ENCODE data around the gene CTAGE8. TPM values are rescaled to one million over a fixed set of nuclear protein-coding genes. Genes with fewer than 3 reads are reported as not detected.
"Not testable (repeated sequence)": the region's sequence is repeated elsewhere in the genome, so short reads cannot be mapped to it uniquely, and the experiment has no call there.

Gene CTAGE8
- total RNA-seq, 1 donor = 1.4 TPM

GRCh38 chr7:144223675-144224074 is 45.4 kb downstream of the CTAGE8 start:
- not testable (repeated sequence) for H3K4me2 ChIP-seq (ENCODE audit: insufficient read depth, low read length); H3K27ac ChIP-seq (ENCODE audit: low read depth, low read length); H3K27me3 ChIP-seq (ENCODE audit: insufficient read depth, low read length)

GRCh38 chr7:144220531-144220930 is 48.6 kb downstream of the CTAGE8 start:
- not testable (repeated sequence) for H3K27me3 ChIP-seq (ENCODE audit: insufficient read depth, low read length); H3K4me2 ChIP-seq (ENCODE audit: insufficient read depth, low read length); H3K36me3 ChIP-seq (ENCODE audit: insufficient read depth, low read length); H4K20me1 ChIP-seq (ENCODE audit: insufficient read depth, low read length); H3K4me1 ChIP-seq (ENCODE audit: insufficient read depth, low read length); H2AFZ ChIP-seq (ENCODE audit: low read length); H3K27ac ChIP-seq (ENCODE audit: low read depth, low read length); H3K79me2 ChIP-seq (ENCODE audit: insufficient read depth, low read length); DNase-seq (ENCODE audit: insufficient read length, low spot score, missing footprints); H3K4me3 ChIP-seq (ENCODE audit: insufficient read depth, low read length); H3K9me3 ChIP-seq (ENCODE audit: low read depth, low read length)

More at GRCh38 chr7:144223675-144224074, 45.4 kb downstream of the CTAGE8 start:
- not testable (repeated sequence) for H2AFZ ChIP-seq (ENCODE audit: low read length); H3K9me3 ChIP-seq (ENCODE audit: low read depth, low read length); H3K79me2 ChIP-seq (ENCODE audit: insufficient read depth, low read length); DNase-seq (ENCODE audit: insufficient read length, low spot score, missing footprints); H4K20me1 ChIP-seq (ENCODE audit: insufficient read depth, low read length); H3K36me3 ChIP-seq (ENCODE audit: insufficient read depth, low read length); H3K4me1 ChIP-seq (ENCODE audit: insufficient read depth, low read length); H3K4me3 ChIP-seq (ENCODE audit: insufficient read depth, low read length)

GRCh38 chr7:144219149-144219548 is 49.9 kb downstream of the CTAGE8 start:
- not testable (repeated sequence) for H3K27me3 ChIP-seq (ENCODE audit: insufficient read depth, low read length); H3K4me2 ChIP-seq (ENCODE audit: insufficient read depth, low read length); H2AFZ ChIP-seq (ENCODE audit: low read length); H3K4me1 ChIP-seq (ENCODE audit: insufficient read depth, low read length); H3K4me3 ChIP-seq (ENCODE audit: insufficient read depth, low read length); H3K36me3 ChIP-seq (ENCODE audit: insufficient read depth, low read length); H3K27ac ChIP-seq (ENCODE audit: low read depth, low read length); H4K20me1 ChIP-seq (ENCODE audit: insufficient read depth, low read length); H3K9me3 ChIP-seq (ENCODE audit: low read depth, low read length); DNase-seq (ENCODE audit: insufficient read length, low spot score, missing footprints); H3K79me2 ChIP-seq (ENCODE audit: insufficient read depth, low read length)

- H4K20me1 ChIP-seq (ENCODE audit: insufficient read depth, low read length); H3K9me3 ChIP-seq (ENCODE audit: low read depth, low read length); H3K4me2 ChIP-seq (ENCODE audit: insufficient read depth, low read length); H3K36me3 ChIP-seq (ENCODE audit: insufficient read depth, low read length); H3K27me3 ChIP-seq (ENCODE audit: insufficient read depth, low read length); H2AFZ ChIP-seq (ENCODE audit: low read length); H3K4me3 ChIP-seq (ENCODE audit: insufficient read depth, low read length); H3K79me2 ChIP-seq (ENCODE audit: insufficient read depth, low read length); H3K4me1 ChIP-seq (ENCODE audit: insufficient read depth, low read length); H3K27ac ChIP-seq (ENCODE audit: low read depth, low read length); DNase-seq (ENCODE audit: insufficient read length, low spot score, missing footprints): not testable (repeated sequence)
Measured at GRCh38 chr7:144218581-144218980, 50.5 kb downstream of the CTAGE8 start.

GRCh38 chr7:144217200-144217599 is 51.9 kb downstream of the CTAGE8 start:
- not testable (repeated sequence) for H3K79me2 ChIP-seq (ENCODE audit: insufficient read depth, low read length); H4K20me1 ChIP-seq (ENCODE audit: insufficient read depth, low read length); H3K27me3 ChIP-seq (ENCODE audit: insufficient read depth, low read length); H3K4me1 ChIP-seq (ENCODE audit: insufficient read depth, low read length); DNase-seq (ENCODE audit: insufficient read length, low spot score, missing footprints); H3K36me3 ChIP-seq (ENCODE audit: insufficient read depth, low read length); H2AFZ ChIP-seq (ENCODE audit: low read length); H3K4me3 ChIP-seq (ENCODE audit: insufficient read depth, low read length); H3K27ac ChIP-seq (ENCODE audit: low read depth, low read length); H3K4me2 ChIP-seq (ENCODE audit: insufficient read depth, low read length); H3K9me3 ChIP-seq (ENCODE audit: low read depth, low read length)

Other genes with a start within 250 kb of the CTAGE8 start
- not detected in 2 replicates for gene OR2A5, start 220.3 kb downstream of the CTAGE8 start, total RNA-seq
- gene OR2A25, start 199.5 kb downstream of the CTAGE8 start, total RNA-seq = not detected in 2 replicates
- gene OR2A12, start 183.0 kb downstream of the CTAGE8 start, total RNA-seq = not detected in 2 replicates
- not detected in 2 replicates for gene OR2A2, start 159.7 kb downstream of the CTAGE8 start, total RNA-seq
- gene OR2A14, start 146.1 kb downstream of the CTAGE8 start, total RNA-seq = not detected in 2 replicates
- gene CTAGE4, start 85.8 kb downstream of the CTAGE8 start, total RNA-seq = 0.36 and 2.4 TPM in 2 replicates
- 2.4 and 3.6 TPM in 2 replicates for gene ARHGEF35, start 73.5 kb downstream of the CTAGE8 start, total RNA-seq
- under 0.01 TPM in 1 of 2 replicates, not detected in the other for gene OR2A42, start 29.7 kb downstream of the CTAGE8 start, total RNA-seq
- 1.1 and 2.7 TPM in 2 replicates for gene OR2A7, start 4.5 kb downstream of the CTAGE8 start, total RNA-seq
- gene OR2A1, start 43.1 kb upstream of the CTAGE8 start, total RNA-seq = 0.29 and 0.36 TPM in 2 replicates
- gene ARHGEF5, start 86.1 kb upstream of the CTAGE8 start, total RNA-seq = 4.7 and 8.5 TPM in 2 replicates
- gene NOBOX, start 134.4 kb upstream of the CTAGE8 start, total RNA-seq = not detected in 2 replicates

All from osteoblast (primary cell).